ENCODE measurements around the gene SCARF2.

GRCh38 chr22:20428496-20429253 lies 8.9 kb downstream of the SCARF2 start:
- TF ChIP-seq CTCF (IDR thresholded peaks at IDR 0.05; ENCODE audit: low read depth, low read length), result no peak
- TF ChIP-seq POLR2A (IDR thresholded peaks at IDR 0.05; ENCODE audit: extremely low read depth, insufficient read length), result no peak
